Urothelium cell line (cell line): ENCODE results near the gene NCBP2L.

Experiments
- DNase-seq: peaks from one replicate; pipeline ENCODE4 v3.0.0; 2011; ENCODE audit warnings: low spot score, mixed read lengths
- FAIRE-seq: peaks from 2 replicates; lab custom pipeline; 2011; peaks lifted over from hg19 to GRCh38; lab: Jason Lieb, UNC

NCBP2L gene

GRCh38 chrX:107777536-107777832, at the start of gene NCBP2L:
Gene NCBP2L (plus strand): TSS chrX:107777733. CDS start chrX:107794221, 16,488 bp downstream.
- no peak for DNase-seq
- FAIRE-seq = no peak

GRCh38 chrX:107728371-107729099, 49.0 kb upstream of the NCBP2L start:
- DNase-seq = no peak
- no peak for FAIRE-seq

- FAIRE-seq (no peak), DNase-seq (no peak)
Observed at GRCh38 chrX:107729558-107730297, 47.8 kb upstream of the NCBP2L start.

GRCh38 chrX:107730298-107730655, 47.3 kb upstream of the NCBP2L start:
- FAIRE-seq = no peak
- DNase-seq = no peak

- FAIRE-seq = no peak
- DNase-seq = no peak
Observed at GRCh38 chrX:107730991-107731766, 46.4 kb upstream of the NCBP2L start.

GRCh38 chrX:107731831-107732502, 45.6 kb upstream of the NCBP2L start:
- DNase-seq (peak; percentile 40), FAIRE-seq (no peak)

- FAIRE-seq (no peak), DNase-seq (no peak)
Observed at GRCh38 chrX:107733686-107734085, 43.8 kb upstream of the NCBP2L start.

- no peak for FAIRE-seq
- DNase-seq = no peak
Observed at GRCh38 chrX:107734646-107735045, 42.9 kb upstream of the NCBP2L start.

- DNase-seq (no peak), FAIRE-seq (no peak)
Observed at GRCh38 chrX:107736781-107737531, 40.6 kb upstream of the NCBP2L start.

- DNase-seq = no peak
- FAIRE-seq = no peak
Observed at GRCh38 chrX:107738272-107738671, 39.3 kb upstream of the NCBP2L start.

GRCh38 chrX:107738768-107739167, 38.8 kb upstream of the NCBP2L start:
- FAIRE-seq (no peak), DNase-seq (no peak)

- no peak for FAIRE-seq
Observed at GRCh38 chrX:107739541-107739940, 38.0 kb upstream of the NCBP2L start.

GRCh38 chrX:107741404-107741790, 36.1 kb upstream of the NCBP2L start:
- DNase-seq (no peak), FAIRE-seq (no peak)

More at GRCh38 chrX:107739541-107739940, 38.0 kb upstream of the NCBP2L start:
- DNase-seq = no peak

GRCh38 chrX:107742700-107743191, 34.8 kb upstream of the NCBP2L start:
- FAIRE-seq (no peak), DNase-seq (no peak)

GRCh38 chrX:107743995-107744394, 33.5 kb upstream of the NCBP2L start:
- FAIRE-seq = no peak
- no peak for DNase-seq

- DNase-seq (no peak), FAIRE-seq (no peak)
Observed at GRCh38 chrX:107744868-107745267, 32.7 kb upstream of the NCBP2L start.

- FAIRE-seq = no peak
- DNase-seq = peak; percentile 29
Observed at GRCh38 chrX:107747596-107748161, 29.9 kb upstream of the NCBP2L start.

GRCh38 chrX:107748506-107748905, 29.0 kb upstream of the NCBP2L start:
- DNase-seq = no peak
- no peak for FAIRE-seq

GRCh38 chrX:107750263-107750662, 27.3 kb upstream of the NCBP2L start:
- no peak for FAIRE-seq
- no peak for DNase-seq

GRCh38 chrX:107750861-107751445, 26.6 kb upstream of the NCBP2L start:
- DNase-seq (no peak), FAIRE-seq (no peak)
